Glomerular visceral epithelial cell (primary cell): ENCODE results near the gene FBXL4.

Source experiments
- DNase-seq: peaks from one replicate; pipeline ENCODE4 v3.0.0-alpha.2; 2016; ENCODE audit errors: extremely low spot score

The FBXL4 gene

GRCh38 chr6:98838975-98839374, 108.8 kb downstream of the FBXL4 start:
- DNase-seq, result no peak

GRCh38 chr6:98838032-98838431, 109.7 kb downstream of the FBXL4 start:
- DNase-seq, result no peak

GRCh38 chr6:98836962-98837944, 110.5 kb downstream of the FBXL4 start:
- DNase-seq, result no peak

GRCh38 chr6:98836025-98836961, 111.5 kb downstream of the FBXL4 start:
- no peak for DNase-seq

GRCh38 chr6:98835149-98836024, 112.4 kb downstream of the FBXL4 start:
- no peak for DNase-seq

GRCh38 chr6:98834060-98835031, 113.4 kb downstream of the FBXL4 start, which contains the start of gene POU3F2:
POU3F2 (plus strand) TSS chr6:98834574; CDS start chr6:98834874, 300 bp downstream.
- DNase-seq, result peak; percentile 86

GRCh38 chr6:98833307-98834059, 114.3 kb downstream of the FBXL4 start:
- no peak for DNase-seq

GRCh38 chr6:98833057-98833306, 114.8 kb downstream of the FBXL4 start:
- DNase-seq, result no peak

GRCh38 chr6:98832284-98833056, 115.3 kb downstream of the FBXL4 start:
- peak; percentile 41 for DNase-seq

- DNase-seq, result no peak
Measured at GRCh38 chr6:98831959-98832283, 115.8 kb downstream of the FBXL4 start.

- no peak for DNase-seq
Measured at GRCh38 chr6:98831057-98831958, 116.4 kb downstream of the FBXL4 start.

- no peak for DNase-seq
Measured at GRCh38 chr6:98830146-98830545, 117.6 kb downstream of the FBXL4 start.

GRCh38 chr6:98828941-98829411, 118.8 kb downstream of the FBXL4 start:
- no peak for DNase-seq

- DNase-seq, result no peak
Measured at GRCh38 chr6:98828211-98828788, 119.4 kb downstream of the FBXL4 start.

- DNase-seq, result no peak
Measured at GRCh38 chr6:98827295-98828159, 120.2 kb downstream of the FBXL4 start.

- DNase-seq, result no peak
Measured at GRCh38 chr6:98825600-98826230, 122.0 kb downstream of the FBXL4 start.
